NCI-H1105 (cell line): ENCODE results near the gene KLF15.

Source experiments
- DNase-seq: peaks from one replicate; lab custom pipeline; 2025; lab: John Stamatoyannopoulos, UW

Gene KLF15

DNA sequence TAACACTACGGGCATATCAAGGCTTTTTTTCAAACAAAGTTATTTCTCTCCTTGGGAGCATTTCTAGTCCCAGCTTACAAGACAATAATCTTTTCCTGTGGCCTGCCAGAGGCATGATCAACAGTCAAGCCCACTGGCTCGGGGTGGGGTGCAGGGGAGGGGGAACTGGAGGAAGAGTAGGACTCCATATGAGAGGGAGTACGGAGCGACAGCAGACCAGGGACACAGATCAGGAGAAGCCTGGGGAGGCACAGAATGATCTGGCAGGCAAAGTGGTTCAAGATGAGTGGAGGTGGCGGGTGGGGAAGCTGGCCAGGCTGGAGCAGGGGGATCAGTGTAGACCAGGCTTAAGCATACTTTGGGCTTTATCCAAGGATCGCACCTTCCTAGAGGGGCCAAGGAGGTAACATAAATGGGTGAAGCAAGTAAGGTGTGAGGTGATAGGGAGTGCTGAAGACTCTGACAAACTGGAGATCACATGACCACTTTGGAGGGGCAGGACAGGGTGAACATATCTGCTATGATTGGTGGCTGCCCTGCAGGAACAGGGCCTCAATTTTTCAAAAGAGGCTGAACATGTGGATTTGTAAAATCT lies 37.4 kb downstream of the KLF15 start:
- no peak for DNase-seq

GRCh38 chr3:126317029-126317996 lies 39.9 kb downstream of the KLF15 start:
- DNase-seq: no peak

- DNase-seq: no peak
Observed at GRCh38 chr3:126316501-126316939, 40.7 kb downstream of the KLF15 start.

- DNase-seq: no peak
Observed at GRCh38 chr3:126316031-126316461, 41.2 kb downstream of the KLF15 start.

DNA sequence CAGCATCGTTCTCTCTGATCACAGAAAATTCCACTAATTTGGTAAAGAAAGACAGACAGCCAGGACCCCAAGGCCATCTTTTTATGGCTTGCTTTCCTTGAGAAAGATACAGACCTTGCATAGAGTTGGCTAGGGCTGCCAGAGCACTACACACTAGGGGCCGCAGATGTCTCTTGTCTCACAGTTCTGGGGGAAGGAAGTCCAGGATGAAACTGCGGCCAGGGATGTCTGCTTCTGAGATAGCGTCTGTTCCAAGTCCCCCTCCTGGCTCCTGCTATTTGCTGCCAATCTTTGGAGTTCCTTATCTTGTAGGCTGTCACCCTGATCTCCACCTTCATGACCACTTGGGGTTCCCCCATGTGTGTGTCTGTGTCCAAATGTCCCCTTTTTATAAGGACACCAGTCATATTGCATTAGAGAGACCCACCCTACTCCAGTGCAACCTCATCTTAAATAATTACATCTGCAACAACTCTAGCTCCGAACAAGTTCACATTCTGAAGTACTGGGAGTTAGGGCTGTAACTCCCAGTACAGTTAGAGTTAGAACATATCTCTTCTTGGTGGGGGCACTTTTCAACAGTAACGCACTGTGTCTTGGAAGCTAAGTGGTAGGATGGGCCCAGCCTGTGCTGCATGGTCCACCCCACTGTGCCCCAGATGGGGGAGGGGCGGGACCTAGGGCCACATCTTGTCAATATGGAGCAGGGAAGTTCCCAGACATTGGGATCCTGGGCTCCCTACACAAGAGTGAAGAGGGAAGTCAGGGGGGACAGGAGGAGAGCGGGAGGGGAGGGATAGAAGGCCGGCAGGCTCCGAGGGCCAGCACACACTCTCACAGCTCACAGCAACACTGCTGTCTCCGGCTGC lies 42.2 kb downstream of the KLF15 start:
- no peak for DNase-seq

DNA sequence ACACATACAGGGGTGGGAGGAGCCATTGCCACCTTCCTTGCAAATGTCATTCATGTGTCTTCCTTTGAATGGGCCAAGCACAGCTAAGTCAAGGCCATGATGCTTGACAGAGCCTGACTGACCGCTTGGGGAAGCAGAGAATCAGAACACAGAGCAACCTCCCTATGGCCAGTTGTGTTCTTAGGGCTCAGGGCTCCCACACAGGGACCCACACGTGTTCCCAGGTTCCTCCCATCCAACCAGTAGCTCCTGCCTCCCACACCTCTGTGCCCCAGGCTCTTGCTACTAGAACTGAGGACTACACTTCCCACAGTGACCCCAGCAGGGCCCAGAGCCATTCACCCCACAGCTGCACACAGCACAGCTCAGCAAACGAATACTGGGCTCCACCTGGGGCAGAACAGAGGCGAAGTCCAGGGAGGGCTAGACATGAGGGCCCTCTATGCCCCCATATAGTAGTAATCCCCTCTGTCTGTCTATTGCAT lies 42.9 kb downstream of the KLF15 start:
- no peak for DNase-seq

GRCh38 chr3:126313580-126314304 lies 43.5 kb downstream of the KLF15 start:
- DNase-seq: peak; percentile 2

DNA sequence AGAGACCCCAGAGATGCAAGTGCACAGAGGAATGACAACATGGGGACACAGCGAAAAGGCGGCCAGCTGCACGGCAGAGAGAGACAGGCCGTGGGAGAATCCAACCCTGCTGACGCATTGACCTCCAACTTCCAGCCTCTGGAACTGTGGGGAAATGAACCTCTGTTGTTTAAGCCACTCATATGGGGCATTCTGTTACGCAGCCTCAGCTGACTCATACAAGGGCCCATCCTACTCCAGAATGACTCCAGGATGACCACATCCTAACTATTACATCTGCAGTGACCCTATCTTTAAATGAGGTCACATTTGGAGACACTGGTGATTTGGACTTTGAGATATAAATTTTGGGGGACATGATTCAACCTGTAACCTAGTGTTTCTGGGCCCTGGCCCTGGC lies 44.0 kb downstream of the KLF15 start:
- DNase-seq: no peak

DNA sequence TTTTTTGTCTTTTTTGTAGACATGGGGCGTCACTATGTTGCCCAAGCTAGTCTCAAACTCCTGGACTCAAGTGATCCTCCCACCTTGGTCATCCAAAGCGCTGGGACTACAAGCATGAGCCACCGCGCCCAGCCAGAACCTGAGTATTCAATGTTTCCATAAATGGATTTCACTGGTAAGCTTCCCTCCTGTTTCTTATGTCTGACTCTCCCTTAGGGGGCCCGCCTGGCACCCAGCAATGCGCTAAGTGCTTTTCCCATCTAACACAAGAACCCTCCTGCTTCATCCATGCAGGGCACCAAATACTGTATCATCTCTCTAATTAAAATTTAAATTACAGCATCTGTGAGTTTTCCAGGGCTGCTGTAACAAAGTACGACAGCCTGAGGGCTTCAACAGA lies 44.9 kb downstream of the KLF15 start:
- no peak for DNase-seq

GRCh38 chr3:126311338-126311978 lies 45.8 kb downstream of the KLF15 start:
- no peak for DNase-seq

- DNase-seq: no peak
Observed at GRCh38 chr3:126310816-126311215, 46.4 kb downstream of the KLF15 start.

DNA sequence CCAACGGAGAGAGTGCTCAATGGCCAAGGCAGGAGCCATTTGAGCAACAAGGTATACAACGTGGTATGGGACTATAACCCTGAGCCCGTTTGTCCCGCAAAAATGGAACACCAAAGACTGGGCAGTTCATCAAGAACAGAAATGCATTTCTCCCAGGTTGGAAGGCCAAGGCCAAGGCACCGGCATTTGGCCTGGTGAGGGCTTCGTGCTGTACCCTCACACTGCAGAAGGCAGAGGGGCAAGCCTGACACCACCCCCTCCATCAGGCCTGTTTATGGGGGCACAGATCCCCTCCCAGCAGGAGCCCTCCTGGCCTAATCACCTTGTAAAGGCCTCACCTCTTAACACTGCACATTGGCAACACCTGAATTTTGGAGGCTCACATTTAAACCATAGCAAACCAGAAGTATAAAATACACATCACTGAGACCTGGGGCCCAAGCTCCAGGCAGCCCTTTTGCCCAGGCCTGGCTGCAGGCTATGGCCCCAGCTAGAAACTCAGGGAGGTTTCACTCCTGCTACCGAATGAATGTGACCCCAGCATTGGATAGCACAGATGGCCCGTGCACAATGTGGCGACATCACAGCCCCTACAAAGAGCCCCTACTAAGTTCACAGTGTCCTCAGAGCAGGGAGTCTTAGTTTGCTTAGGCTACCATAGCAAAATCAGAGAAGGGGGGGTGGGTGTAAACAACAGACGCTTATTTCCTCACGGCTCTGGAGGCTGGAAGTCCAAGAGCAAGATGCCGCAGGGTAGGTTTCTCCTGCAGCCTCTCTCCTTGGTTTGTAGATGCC lies 47.1 kb downstream of the KLF15 start:
- DNase-seq: no peak

GRCh38 chr3:126309165-126309564 lies 48.0 kb downstream of the KLF15 start:
- DNase-seq: no peak

DNA sequence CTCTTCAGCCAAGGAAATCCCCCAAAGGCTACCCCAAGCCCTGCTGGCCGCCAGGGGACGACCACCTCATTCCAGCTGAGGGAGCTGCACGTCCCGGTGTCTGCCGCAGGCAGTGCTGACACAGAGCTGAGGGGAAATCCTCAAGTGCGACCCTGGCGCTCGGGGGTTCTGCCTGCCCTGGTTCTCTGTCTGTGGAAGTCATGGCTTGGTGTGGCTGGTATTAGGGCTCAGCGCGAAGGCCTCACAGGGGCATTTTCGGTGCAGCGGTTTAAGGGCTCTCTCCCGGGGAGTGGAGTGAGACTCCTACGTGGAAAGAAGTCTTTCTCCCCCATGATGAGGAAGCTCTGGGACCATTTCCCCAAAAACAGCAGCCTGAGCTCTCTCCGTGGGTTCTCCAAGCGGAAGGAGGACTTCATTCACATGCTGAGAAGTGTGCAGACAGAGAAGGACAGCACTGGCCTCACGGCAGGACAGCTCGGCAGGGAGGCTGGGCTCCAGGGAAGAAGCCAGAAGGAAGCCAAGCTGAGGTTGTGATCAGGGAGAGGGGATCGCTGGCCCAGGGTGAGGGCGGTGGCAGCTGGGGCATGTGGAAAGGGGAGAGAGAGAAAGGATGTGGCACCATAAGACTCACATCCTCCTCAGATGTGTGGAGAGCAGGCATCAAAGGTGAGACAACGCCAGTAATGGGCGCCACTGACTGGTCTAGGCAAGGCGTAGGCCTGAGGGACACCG lies 48.6 kb downstream of the KLF15 start:
- no peak for DNase-seq

- DNase-seq: no peak
Observed at GRCh38 chr3:126307591-126308393, 49.4 kb downstream of the KLF15 start.

GRCh38 chr3:126306888-126307482 lies 50.2 kb downstream of the KLF15 start:
- no peak for DNase-seq

DNA sequence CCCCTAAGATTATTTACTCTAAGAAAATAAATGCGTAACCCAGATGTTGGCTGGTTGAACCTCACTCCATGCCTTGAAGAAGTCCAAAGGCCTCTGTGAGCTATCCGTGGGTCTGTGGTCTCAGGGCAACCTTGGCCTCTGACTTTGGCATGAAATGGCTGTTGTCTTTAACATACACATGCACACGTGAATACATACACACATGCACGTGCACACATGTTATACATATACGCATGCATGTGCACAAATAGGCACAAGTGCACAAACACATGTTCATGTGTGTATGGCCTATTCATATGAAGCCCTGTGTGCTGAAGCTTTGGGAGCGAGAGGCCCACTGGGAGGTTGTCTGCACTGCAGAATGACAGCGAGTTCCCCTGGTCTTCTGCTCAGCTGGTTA lies 50.8 kb downstream of the KLF15 start:
- DNase-seq: no peak

DNA sequence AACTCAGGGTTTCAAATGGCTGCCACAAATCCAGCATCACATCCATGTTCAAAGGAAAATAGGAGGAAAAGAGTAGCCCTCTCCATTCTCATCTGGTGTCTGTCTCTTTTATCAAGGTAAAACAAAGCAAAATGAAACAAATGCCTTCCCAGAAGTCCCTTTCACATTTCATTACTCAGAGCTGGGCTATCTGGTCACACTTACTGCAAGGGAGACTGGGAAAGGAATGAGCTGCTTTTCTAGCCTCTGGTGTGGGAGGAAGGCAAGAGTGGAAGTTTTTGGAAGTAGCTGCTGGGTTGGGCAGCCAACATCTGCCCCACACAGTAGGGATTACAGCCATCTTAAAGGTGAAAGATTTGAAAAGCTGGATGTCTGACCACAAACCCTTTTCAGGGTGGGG lies 51.8 kb downstream of the KLF15 start:
- DNase-seq: no peak
